Dermis microvascular lymphatic vessel endothelial cell (primary cell): ENCODE data around the gene MRGPRD. TPM values are rescaled to one million over a fixed set of nuclear protein-coding genes. Genes with fewer than 3 reads are reported as not detected.
"Not testable (repeated sequence)": the region's sequence is repeated elsewhere in the genome, so short reads cannot be mapped to it uniquely, and the experiment has no call there.

Source experiments
- DNase-seq, 2 donors: peaks; one replicate each; pipeline versions ENCODE4 v3.0.0 to v3.0.0-alpha.2; 2010; ENCODE audit warnings: low read depth in 2 of 2
- total RNA-seq: library from RNA; depleted of rRNA; stranded (reverse); fragments of >200 nt; gene quantifications from 2 replicates; pipeline ENCODE4 v1.2.1, GENCODE V29; 2014

Gene MRGPRD
- total RNA-seq, 1 donor from 2014 or later: not detected

DNA sequence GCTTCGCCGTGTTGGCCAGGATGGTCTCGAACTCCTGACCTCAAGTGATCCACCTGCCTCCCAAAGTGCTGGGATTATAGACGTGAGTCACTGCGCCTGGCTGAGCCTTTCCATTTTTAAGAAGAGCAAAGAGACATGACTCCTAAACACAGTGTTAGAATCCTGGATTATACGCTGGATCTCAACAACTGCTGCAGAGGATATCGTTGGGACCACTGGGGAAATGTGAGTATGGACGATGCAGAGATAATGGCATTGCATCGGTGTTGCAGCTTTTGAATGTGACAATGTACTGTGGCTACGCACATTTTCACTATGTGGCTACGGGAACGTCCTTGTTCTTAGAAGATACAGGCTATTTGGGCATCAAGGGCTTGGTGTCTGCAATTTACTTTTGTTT, 26.0 kb upstream of the MRGPRD start:
- DNase-seq: no peak

- no peak for DNase-seq
Measured at GRCh38 chr11:69005631-69006368, 25.0 kb upstream of the MRGPRD start.

GRCh38 chr11:69005183-69005630, 24.4 kb upstream of the MRGPRD start:
- no peak for DNase-seq

GRCh38 chr11:69004411-69005182, 23.8 kb upstream of the MRGPRD start:
- DNase-seq: no peak

- DNase-seq: no peak
Measured at GRCh38 chr11:69003866-69004367, 23.1 kb upstream of the MRGPRD start.

DNA sequence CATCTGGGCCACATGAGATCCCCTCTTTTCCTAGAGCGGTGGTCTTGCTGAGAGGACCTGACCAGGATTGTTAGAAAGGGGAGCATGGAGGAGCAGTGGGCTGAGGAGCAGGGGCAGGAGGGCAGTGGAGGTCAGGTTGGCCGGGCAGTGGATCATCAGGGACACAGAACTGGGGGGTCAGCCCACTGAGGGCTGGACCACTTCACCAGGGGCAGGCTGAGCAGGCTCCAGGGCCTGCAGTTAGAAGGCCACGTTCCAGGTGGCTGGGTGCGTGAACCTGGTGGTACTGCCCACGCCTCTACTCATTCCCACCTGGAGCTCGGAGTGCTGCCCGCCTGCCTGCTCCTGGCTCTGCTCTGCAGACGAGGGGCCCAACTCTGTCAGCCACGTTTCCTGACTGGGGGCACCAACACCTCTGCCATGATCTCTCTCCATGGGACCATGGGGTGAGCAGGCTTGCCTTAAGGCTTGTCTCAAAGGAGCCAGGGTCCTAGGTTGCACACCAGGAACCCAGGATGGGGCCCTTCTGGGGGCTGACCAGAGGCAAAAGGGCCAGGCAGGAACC, 22.6 kb upstream of the MRGPRD start:
- DNase-seq: no peak

DNA sequence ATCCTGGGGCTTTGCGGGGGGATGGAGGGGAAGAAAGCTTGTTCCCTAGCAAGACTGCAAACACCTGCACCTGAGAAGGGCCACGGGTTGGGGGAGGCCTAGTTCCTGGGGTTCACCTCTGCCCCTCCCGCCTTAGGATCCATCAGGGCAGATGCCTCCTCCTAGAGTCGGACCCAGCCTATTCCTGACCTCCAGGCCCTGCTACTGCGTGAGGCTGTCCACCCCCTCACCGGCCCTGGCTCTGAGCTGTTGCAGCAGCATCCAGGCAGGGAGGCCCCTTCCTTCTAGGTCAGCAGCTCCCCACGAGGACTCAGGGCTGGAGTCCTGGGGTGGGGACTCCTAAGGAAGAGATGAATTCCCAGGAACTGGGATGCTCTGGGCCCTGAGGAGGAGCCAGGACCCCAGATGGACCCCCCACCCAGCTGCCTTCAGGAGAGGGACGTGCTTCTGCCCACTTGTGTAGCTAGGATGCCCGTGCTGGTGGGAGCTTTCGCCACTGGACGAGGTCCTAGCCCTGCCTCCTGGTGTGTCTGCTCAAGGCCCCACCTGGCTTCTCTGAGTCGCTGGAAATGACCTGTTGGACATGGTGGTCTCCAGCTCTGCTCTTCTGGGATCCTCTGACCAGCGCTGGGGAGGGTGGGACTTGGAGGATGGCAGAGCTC, 21.9 kb upstream of the MRGPRD start:
- DNase-seq: no peak

- DNase-seq: no peak
Measured at GRCh38 chr11:69002110-69002569, 21.4 kb upstream of the MRGPRD start.

DNA sequence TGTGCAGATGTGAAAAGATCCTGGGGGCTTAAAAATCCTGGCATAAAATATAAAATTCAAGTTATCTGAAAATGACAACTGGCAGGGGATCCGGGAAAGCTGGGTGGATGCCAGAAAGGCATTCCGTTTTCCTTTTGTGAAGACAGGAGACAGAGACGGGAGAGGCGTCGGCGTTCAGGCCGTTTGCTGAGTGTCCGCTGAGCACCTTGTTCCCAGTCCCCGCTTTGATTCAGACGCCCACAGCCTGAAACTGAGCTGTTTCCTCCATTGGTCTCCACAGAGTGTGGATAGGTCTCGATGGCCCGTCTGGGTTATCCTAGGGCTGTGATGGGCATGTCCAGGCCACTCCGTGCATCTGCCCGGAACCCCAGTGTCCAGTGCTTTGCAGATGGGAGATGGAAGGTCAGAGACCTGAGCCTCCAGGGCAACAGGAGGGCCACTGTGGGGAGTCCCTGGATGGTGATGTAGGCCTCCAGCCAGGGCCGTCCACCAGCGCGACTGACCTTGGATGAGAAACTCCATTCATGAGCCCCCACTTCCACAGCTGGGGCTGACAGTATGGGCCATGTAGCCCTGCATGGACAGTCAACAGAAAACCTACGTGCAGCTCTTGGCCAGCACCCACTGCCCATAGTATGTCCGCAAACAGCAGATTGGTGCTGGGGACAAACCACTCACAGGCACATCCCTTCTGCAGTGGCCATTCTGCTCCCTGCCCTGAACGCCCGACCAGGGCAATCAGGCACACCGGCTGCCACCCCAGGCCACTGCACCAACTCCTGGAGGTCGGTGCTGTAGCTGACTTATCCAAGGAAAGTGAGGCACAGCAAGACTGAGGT, 20.7 kb upstream of the MRGPRD start:
- DNase-seq: no peak

- peak; percentile 90 to 93 for DNase-seq
Measured at GRCh38 chr11:69000831-69001242, 20.1 kb upstream of the MRGPRD start.

DNA sequence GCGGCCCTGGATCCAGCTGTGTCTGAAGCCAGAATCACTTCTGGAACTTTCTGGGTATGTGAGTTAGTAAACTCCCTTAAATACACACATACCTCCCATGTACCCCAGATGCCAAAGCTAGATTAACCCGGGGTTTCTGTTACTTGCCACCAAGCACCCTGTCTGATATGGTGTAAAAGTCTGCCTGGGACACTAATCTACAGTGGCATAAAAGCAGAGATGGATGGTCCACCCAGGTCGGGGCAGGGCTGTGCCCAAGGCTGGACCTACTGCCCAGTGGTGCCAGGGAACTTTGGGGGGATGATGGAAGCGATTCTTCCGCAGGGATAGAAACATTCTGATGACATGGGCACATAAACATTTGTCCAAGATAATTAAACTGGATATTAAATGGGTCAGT, 19.6 kb upstream of the MRGPRD start:
- DNase-seq: no peak

GRCh38 chr11:68999748-69000355, 19.1 kb upstream of the MRGPRD start:
- not testable (repeated sequence) for DNase-seq

DNA sequence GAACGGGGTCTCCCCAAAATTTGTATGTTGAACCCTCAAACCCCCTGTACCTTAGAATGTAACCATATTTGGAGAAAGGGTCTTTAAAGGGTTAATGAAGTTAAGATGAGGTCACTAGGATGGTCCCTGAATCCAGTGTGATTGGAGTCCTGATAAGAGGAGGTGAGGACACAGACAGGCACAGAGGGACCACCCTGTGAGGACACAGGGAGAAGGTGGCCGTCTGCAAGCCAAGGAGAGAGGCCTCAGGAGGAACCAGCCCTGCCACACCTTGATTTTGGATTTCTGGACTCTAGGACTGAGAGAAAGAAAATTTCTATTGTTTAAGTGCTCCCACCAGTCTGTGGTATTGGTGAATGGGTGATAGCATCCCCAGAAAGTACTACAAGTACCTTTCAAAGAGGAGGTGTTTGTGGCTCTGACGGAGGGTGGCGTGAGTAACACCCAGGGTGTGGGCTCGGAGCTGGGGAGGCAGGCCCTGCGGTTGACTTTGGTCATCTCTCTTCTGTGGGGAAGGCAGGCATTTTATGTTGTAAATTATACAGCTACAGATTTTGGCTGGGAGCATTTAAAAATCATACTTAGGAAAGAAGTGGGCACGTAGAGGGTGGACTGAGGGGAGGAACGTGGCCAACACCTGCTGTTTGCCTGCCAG, 18.4 kb upstream of the MRGPRD start:
- DNase-seq: no peak

DNA sequence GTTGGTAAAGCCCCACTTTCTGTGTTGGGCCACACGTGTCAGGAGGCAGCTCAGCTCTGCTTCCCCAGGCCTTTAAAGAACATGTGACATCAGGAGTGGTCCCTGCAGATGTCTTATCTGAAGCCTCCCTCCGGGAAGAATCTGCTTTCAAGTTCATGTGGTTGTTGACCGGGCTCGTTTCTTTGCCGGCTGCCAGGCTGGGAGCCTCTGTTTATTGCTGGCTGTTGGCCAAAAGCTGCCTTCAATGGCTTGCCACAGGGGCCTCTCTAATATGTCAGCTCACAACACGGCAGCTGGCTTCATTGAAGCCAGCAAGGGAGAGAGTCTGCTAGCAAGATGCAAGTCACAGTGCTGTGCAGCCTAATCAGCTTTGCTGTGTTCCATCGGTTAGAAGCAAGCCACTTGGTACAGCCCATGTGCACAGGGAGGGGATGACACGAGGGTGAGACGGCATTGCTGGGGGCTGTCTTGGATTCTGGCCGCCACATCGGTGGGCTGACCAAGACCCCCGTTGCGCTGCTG, 17.7 kb upstream of the MRGPRD start:
- DNase-seq: peak; percentile 50 to 66

- DNase-seq: no peak
Measured at GRCh38 chr11:68997995-68998348, 17.2 kb upstream of the MRGPRD start.

GRCh38 chr11:68997124-68997994, 16.6 kb upstream of the MRGPRD start:
- DNase-seq: no peak

GRCh38 chr11:68996376-68997123, 15.8 kb upstream of the MRGPRD start:
- DNase-seq: no peak

GRCh38 chr11:68994894-68995285, 14.1 kb upstream of the MRGPRD start:
- no peak for DNase-seq
